ENCODE measurements around the gene SOD1. TPM values are rescaled to one million over a fixed set of nuclear protein-coding genes. Genes with fewer than 3 reads are reported as not detected.
A peak's percentile ranks its signal among the peaks of the same experiment; 100 is the strongest.

Gene SOD1
- total and polyA plus RNA-seq, 2 of the 13 experiments (the other 11 are each of a cell fraction or from before 2014, with no cell fraction given): 317 to 537 TPM

DNA sequence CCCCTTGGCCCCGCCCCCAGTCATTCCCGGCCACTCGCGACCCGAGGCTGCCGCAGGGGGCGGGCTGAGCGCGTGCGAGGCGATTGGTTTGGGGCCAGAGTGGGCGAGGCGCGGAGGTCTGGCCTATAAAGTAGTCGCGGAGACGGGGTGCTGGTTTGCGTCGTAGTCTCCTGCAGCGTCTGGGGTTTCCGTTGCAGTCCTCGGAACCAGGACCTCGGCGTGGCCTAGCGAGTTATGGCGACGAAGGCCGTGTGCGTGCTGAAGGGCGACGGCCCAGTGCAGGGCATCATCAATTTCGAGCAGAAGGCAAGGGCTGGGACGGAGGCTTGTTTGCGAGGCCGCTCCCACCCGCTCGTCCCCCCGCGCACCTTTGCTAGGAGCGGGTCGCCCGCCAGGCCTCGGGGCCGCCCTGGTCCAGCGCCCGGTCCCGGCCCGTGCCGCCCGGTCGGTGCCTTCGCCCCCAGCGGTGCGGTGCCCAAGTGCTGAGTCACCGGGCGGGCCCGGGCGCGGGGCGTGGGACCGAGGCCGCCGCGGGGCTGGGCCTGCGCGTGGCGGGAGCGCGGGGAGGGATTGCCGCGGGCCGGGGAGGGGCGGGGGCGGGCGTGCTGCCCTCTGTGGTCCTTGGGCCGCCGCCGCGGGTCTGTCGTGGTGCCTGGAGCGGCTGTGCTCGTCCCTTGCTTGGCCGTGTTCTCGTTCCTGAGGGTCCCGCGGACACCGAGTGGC lies at the start of gene SOD1 (continued):
- TF ChIP-seq, protein P1, sequence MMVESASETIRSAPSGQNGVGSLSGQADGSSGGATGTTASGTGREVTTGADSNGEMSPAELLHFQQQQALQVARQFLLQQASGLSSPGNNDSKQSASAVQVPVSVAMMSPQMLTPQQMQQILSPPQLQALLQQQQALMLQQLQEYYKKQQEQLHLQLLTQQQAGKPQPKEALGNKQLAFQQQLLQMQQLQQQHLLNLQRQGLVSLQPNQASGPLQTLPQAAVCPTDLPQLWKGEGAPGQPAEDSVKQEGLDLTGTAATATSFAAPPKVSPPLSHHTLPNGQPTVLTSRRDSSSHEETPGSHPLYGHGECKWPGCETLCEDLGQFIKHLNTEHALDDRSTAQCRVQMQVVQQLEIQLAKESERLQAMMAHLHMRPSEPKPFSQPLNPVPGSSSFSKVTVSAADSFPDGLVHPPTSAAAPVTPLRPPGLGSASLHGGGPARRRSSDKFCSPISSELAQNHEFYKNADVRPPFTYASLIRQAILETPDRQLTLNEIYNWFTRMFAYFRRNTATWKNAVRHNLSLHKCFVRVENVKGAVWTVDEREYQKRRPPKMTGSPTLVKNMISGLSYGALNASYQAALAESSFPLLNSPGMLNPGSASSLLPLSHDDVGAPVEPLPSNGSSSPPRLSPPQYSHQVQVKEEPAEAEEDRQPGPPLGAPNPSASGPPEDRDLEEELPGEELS (CRISPR knock-in tag; IDR thresholded peaks at IDR 0.05): peak; percentile 49; the same call in 1 of the 2 replicates
- TF ChIP-seq, protein P2, sequence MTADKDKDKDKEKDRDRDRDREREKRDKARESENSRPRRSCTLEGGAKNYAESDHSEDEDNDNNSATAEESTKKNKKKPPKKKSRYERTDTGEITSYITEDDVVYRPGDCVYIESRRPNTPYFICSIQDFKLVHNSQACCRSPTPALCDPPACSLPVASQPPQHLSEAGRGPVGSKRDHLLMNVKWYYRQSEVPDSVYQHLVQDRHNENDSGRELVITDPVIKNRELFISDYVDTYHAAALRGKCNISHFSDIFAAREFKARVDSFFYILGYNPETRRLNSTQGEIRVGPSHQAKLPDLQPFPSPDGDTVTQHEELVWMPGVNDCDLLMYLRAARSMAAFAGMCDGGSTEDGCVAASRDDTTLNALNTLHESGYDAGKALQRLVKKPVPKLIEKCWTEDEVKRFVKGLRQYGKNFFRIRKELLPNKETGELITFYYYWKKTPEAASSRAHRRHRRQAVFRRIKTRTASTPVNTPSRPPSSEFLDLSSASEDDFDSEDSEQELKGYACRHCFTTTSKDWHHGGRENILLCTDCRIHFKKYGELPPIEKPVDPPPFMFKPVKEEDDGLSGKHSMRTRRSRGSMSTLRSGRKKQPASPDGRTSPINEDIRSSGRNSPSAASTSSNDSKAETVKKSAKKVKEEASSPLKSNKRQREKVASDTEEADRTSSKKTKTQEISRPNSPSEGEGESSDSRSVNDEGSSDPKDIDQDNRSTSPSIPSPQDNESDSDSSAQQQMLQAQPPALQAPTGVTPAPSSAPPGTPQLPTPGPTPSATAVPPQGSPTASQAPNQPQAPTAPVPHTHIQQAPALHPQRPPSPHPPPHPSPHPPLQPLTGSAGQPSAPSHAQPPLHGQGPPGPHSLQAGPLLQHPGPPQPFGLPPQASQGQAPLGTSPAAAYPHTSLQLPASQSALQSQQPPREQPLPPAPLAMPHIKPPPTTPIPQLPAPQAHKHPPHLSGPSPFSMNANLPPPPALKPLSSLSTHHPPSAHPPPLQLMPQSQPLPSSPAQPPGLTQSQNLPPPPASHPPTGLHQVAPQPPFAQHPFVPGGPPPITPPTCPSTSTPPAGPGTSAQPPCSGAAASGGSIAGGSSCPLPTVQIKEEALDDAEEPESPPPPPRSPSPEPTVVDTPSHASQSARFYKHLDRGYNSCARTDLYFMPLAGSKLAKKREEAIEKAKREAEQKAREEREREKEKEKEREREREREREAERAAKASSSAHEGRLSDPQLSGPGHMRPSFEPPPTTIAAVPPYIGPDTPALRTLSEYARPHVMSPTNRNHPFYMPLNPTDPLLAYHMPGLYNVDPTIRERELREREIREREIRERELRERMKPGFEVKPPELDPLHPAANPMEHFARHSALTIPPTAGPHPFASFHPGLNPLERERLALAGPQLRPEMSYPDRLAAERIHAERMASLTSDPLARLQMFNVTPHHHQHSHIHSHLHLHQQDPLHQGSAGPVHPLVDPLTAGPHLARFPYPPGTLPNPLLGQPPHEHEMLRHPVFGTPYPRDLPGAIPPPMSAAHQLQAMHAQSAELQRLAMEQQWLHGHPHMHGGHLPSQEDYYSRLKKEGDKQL (CRISPR knock-in tag; IDR thresholded peaks at IDR 0.05; ENCODE audit: low read depth): no peak
- TF ChIP-seq, protein P3, sequence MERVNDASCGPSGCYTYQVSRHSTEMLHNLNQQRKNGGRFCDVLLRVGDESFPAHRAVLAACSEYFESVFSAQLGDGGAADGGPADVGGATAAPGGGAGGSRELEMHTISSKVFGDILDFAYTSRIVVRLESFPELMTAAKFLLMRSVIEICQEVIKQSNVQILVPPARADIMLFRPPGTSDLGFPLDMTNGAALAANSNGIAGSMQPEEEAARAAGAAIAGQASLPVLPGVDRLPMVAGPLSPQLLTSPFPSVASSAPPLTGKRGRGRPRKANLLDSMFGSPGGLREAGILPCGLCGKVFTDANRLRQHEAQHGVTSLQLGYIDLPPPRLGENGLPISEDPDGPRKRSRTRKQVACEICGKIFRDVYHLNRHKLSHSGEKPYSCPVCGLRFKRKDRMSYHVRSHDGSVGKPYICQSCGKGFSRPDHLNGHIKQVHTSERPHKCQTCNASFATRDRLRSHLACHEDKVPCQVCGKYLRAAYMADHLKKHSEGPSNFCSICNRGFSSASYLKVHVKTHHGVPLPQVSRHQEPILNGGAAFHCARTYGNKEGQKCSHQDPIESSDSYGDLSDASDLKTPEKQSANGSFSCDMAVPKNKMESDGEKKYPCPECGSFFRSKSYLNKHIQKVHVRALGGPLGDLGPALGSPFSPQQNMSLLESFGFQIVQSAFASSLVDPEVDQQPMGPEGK (CRISPR knock-in tag; IDR thresholded peaks at IDR 0.05): peak; percentile 69
- peak; percentile 81; the same call in 1 of the 2 replicates for TF ChIP-seq ZNF558 (CRISPR knock-in tag; IDR thresholded peaks at IDR 0.05; ENCODE audit: borderline replicate concordance)
- no peak for TF ChIP-seq ADNP (CRISPR knock-in tag; IDR thresholded peaks at IDR 0.05)
- TF ChIP-seq, protein P4, sequence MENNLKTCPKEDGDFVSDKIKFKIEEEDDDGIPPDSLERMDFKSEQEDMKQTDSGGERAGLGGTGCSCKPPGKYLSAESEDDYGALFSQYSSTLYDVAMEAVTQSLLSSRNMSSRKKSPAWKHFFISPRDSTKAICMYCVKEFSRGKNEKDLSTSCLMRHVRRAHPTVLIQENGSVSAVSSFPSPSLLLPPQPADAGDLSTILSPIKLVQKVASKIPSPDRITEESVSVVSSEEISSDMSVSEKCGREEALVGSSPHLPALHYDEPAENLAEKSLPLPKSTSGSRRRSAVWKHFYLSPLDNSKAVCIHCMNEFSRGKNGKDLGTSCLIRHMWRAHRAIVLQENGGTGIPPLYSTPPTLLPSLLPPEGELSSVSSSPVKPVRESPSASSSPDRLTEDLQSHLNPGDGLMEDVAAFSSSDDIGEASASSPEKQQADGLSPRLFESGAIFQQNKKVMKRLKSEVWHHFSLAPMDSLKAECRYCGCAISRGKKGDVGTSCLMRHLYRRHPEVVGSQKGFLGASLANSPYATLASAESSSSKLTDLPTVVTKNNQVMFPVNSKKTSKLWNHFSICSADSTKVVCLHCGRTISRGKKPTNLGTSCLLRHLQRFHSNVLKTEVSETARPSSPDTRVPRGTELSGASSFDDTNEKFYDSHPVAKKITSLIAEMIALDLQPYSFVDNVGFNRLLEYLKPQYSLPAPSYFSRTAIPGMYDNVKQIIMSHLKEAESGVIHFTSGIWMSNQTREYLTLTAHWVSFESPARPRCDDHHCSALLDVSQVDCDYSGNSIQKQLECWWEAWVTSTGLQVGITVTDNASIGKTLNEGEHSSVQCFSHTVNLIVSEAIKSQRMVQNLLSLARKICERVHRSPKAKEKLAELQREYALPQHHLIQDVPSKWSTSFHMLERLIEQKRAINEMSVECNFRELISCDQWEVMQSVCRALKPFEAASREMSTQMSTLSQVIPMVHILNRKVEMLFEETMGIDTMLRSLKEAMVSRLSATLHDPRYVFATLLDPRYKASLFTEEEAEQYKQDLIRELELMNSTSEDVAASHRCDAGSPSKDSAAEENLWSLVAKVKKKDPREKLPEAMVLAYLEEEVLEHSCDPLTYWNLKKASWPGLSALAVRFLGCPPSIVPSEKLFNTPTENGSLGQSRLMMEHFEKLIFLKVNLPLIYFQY (CRISPR knock-in tag; IDR thresholded peaks at IDR 0.05; ENCODE audit: borderline replicate concordance): peak; percentile 73; the same call in 1 of the 2 replicates
- TF ChIP-seq, protein P5, sequence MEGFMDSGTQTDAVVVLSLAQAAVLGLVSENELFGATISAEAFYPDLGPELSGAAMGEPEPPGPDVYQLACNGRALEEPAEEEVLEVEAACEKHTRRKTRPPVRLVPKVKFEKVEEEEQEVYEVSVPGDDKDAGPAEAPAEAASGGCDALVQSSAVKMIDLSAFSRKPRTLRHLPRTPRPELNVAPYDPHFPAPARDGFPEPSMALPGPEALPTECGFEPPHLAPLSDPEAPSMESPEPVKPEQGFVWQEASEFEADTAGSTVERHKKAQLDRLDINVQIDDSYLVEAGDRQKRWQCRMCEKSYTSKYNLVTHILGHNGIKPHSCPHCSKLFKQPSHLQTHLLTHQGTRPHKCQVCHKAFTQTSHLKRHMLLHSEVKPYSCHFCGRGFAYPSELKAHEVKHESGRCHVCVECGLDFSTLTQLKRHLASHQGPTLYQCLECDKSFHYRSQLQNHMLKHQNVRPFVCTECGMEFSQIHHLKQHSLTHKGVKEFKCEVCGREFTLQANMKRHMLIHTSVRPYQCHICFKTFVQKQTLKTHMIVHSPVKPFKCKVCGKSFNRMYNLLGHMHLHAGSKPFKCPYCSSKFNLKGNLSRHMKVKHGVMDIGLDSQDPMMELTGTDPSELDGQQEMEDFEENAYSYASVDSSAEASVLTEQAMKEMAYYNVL (CRISPR knock-in tag; IDR thresholded peaks at IDR 0.05; ENCODE audit: borderline replicate concordance): peak; percentile 24; the same call in 1 of the 2 replicates
- TF ChIP-seq KDM5A (IDR thresholded peaks at IDR 0.05; ENCODE audit: borderline replicate concordance, low read length): peak; percentile 26; the same call in 1 of the 2 replicates
- TF ChIP-seq ARHGAP35 (CRISPR knock-in tag; IDR thresholded peaks at IDR 0.05; ENCODE audit: borderline replicate concordance): no peak
- TF ChIP-seq ZMYM4 (CRISPR knock-in tag; IDR thresholded peaks at IDR 0.05): peak; percentile 96
- TF ChIP-seq NCOA1 (CRISPR knock-in tag; IDR thresholded peaks at IDR 0.05): no peak
- TF ChIP-seq ZBTB42 (CRISPR knock-in tag; IDR thresholded peaks at IDR 0.05): no peak
